Vagina (tissue), 2 donors: ENCODE measurements around the gene DCANP1.

Source experiments
- POLR2A ChIP-seq, 2 donors: fragments of 450-650 bp; IDR thresholded peaks; one replicate each; pipeline ENCODE4 v1.6.1; 2017; ENCODE audit warnings: antibody characterized with exemption in 2 of 2, mild to moderate bottlenecking in 2 of 2, moderate library complexity in 2 of 2
- TF ChIP-seq, protein P1 (sequence below), 3 experiments: fragments of 450-650 bp in 2 of 3; fragments of 200-600 bp in 1 of 3; sonication (generic) in 1 of 3; IDR thresholded peaks; one replicate each; pipeline ENCODE4 v1.5.1; 2017 to 2019; ENCODE audit warnings: antibody characterized with exemption in 3 of 3, mild to moderate bottlenecking in 2 of 3, moderate library complexity in 2 of 3

- TF ChIP-seq, protein P1, sequence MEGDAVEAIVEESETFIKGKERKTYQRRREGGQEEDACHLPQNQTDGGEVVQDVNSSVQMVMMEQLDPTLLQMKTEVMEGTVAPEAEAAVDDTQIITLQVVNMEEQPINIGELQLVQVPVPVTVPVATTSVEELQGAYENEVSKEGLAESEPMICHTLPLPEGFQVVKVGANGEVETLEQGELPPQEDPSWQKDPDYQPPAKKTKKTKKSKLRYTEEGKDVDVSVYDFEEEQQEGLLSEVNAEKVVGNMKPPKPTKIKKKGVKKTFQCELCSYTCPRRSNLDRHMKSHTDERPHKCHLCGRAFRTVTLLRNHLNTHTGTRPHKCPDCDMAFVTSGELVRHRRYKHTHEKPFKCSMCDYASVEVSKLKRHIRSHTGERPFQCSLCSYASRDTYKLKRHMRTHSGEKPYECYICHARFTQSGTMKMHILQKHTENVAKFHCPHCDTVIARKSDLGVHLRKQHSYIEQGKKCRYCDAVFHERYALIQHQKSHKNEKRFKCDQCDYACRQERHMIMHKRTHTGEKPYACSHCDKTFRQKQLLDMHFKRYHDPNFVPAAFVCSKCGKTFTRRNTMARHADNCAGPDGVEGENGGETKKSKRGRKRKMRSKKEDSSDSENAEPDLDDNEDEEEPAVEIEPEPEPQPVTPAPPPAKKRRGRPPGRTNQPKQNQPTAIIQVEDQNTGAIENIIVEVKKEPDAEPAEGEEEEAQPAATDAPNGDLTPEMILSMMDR (IDR thresholded peaks at IDR 0.05): no peak
- no peak for TF ChIP-seq POLR2A (IDR thresholded peaks at IDR 0.05)
These were observed 2.3 kb downstream of the DCANP1 start for GRCh38 chr5:135444881-135445280.
